22Rv1 (cell line): ENCODE data around the gene FAM227B.
"Not testable (repeated sequence)": the region's sequence is repeated elsewhere in the genome, so short reads cannot be mapped to it uniquely, and the experiment has no call there.

Experiments used
- H3K27ac ChIP-seq: fragments of 450-650 bp; 2 replicates; pipeline ENCODE4 v1.5.1; 2017
- ZFX ChIP-seq: fragments of 450-650 bp; IDR thresholded peaks from 2 replicates; pipeline ENCODE4 v1.6.1; 2017; ENCODE audit warnings: antibody characterized with exemption, borderline replicate concordance
- TF ChIP-seq, protein P1 (sequence below): fragments of 450-650 bp; IDR thresholded peaks from 2 replicates; pipeline ENCODE4 v1.5.1; 2017; ENCODE audit warnings: mild to moderate bottlenecking

Gene FAM227B

DNA sequence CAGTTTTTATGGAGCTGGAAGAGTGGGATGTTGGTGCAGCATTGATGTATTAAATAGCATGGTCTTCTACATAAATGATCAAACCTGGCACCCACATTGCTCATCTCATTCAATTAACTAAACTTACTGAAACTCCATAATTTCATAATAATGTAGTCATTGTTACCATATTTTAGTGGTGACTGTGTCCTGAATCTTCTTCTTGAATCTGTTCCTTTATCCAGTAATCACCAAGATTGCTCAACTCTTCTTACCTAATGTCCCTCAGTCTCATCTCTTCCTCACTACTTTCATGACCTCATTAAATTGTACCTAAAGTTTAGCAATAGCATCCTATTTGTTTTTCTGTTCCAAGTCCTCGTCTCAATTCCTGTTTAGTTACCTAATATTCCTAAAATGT is 127.8 kb downstream of the FAM227B start:
- TF ChIP-seq, protein P1, sequence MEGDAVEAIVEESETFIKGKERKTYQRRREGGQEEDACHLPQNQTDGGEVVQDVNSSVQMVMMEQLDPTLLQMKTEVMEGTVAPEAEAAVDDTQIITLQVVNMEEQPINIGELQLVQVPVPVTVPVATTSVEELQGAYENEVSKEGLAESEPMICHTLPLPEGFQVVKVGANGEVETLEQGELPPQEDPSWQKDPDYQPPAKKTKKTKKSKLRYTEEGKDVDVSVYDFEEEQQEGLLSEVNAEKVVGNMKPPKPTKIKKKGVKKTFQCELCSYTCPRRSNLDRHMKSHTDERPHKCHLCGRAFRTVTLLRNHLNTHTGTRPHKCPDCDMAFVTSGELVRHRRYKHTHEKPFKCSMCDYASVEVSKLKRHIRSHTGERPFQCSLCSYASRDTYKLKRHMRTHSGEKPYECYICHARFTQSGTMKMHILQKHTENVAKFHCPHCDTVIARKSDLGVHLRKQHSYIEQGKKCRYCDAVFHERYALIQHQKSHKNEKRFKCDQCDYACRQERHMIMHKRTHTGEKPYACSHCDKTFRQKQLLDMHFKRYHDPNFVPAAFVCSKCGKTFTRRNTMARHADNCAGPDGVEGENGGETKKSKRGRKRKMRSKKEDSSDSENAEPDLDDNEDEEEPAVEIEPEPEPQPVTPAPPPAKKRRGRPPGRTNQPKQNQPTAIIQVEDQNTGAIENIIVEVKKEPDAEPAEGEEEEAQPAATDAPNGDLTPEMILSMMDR = no peak
- TF ChIP-seq ZFX = no peak
- no peak overlapping the region for H3K27ac ChIP-seq

GRCh38 chr15:49492151-49492550 is 128.5 kb downstream of the FAM227B start:
- TF ChIP-seq, protein P1 = no peak
- TF ChIP-seq ZFX = no peak
- H3K27ac ChIP-seq = no peak overlapping the region

DNA sequence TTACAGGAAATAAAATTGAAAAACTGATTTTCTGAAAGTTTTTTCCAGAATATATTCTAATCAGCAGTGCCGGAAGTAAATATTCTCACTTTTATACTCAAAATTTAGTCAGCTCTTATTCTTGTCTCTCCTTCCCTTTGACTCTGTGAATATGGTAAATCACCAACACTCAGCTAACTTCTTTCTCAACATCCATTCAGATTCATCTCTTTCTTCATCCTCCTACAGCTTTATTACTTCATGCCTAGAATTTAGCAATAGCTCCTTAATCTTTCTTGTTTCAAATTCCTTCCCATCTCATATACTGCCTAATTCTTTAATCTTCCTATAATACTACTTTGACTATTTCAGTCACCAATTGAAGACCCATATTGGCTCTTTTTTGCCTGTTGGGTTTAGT is 129.7 kb downstream of the FAM227B start:
- no peak for TF ChIP-seq ZFX
- TF ChIP-seq, protein P1 = no peak
- no peak overlapping the region for H3K27ac ChIP-seq

DNA sequence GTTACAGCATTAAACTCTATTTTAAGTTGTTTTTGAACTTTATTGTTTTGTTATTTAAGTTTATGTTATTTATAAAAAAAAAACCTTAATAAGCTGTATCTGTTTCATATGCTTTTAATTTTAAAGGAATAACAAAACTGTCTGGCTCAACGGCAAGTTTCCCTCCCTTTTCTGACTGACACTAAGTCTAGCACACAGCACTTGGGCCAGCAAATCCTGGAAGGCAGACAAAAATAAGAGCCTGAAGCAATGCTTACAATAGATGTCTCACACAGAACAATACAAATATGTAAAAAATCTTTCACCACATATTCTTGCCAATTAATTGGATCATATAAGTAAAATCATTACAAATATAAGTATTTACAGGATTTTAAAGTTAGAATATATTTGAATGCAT is 135.2 kb downstream of the FAM227B start:
- not testable (repeated sequence) for H3K27ac ChIP-seq

DNA sequence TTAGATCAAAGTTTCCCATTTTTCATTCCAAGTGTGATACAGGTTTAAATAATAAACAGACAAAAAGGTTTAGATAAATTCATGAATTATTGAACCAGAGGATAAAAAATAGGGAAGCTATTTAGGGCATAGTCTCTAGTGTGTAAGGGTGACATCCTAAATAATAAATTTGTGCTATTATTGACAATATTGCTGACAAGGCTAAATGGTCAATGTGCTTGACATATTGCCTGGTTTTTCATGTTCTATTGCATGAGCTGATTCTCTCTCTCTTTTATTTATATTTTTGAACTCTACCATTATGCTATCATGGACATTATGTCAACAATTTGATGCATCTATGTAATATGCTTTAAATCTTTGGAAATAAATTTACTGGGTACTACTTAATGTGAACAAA is 141.6 kb downstream of the FAM227B start:
- not testable (repeated sequence) for H3K27ac ChIP-seq

DNA sequence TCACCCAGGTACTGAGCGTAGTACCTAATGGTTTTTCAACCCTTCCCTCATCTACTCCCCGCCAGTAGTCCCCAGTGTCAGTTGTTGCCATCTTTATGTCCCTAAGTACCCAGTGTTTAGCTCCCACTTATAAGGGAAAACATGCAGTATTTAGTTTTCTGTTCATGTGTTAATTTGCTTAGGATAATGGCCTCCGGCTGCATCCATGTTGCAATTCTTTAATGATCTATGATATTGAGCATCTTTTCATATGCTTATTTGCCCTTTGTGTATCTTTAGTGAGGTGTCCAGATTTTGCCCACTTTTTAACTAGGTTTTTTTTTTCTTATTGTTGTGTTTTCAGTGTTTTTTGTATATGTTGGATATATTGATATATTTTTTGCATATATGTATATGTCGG is 142.6 kb downstream of the FAM227B start:
- H3K27ac ChIP-seq = not testable (repeated sequence)

DNA sequence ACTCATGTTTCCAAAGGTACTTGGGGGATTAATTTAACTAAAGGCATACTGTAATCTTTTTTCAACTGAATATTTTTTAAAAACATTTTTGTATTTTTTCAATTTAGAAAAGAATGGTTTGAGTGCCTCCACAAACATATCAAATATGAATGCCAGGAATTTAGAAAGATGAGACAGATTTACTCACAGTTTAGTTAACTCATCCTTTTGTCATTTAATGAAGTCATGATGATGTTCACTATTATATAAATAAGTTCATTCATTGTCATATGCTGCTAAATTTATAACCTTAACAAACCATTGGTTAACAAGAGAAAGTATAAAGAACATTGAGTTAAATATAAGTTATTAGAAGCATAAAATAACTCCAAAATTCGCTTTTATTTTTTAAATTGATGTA is 147.6 kb downstream of the FAM227B start:
- TF ChIP-seq ZFX = no peak
- TF ChIP-seq, protein P1 = no peak
- no peak overlapping the region for H3K27ac ChIP-seq

DNA sequence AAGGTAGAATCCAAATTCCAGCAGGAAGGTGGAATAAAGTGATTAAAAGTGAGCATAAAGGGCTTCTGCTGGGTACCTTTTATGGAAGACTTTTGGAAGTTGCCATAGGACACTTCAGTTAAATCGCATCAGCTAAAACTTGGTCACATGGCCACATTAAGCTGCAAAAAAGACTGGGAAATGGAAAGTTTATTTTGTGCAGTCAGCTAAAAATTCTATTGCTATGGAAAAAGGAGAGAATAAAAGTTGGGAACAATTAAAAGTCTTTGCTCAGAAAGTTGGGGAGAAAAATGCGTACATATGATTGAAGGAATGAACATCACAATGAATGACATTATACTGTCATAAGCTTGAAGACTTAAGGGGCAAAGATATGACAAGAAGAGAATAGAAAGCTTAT is 148.3 kb downstream of the FAM227B start:
- no peak overlapping the region for H3K27ac ChIP-seq
- TF ChIP-seq, protein P1 = no peak
- TF ChIP-seq ZFX = no peak

DNA sequence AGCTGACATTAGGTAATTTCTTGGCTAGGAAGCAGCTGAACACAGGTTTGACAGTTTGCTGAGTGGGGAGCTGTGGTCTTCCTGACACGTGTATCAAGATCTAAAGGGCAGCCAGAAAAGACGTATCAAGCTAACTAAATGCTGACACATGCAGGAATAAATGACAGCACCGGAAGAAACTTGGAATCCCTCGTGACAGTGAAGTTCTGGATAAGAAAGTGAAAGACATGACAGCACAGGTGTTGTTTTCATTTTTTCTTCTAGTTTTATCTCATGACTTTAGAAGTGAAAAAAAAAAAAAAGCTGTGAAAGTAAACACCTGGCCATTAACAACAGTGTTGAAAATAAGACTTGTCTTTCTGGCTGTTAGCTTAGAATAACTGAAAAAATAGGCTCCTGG is 148.9 kb downstream of the FAM227B start:
- no peak for TF ChIP-seq ZFX
- TF ChIP-seq, protein P1 = no peak

More for the DNA sequence above, 148.9 kb downstream of the FAM227B start:
- no peak overlapping the region for H3K27ac ChIP-seq
